Gastrocnemius medialis (tissue), 4 donors: ENCODE results near the gene KIF4B. TPM values are rescaled to one million over a fixed set of nuclear protein-coding genes. Genes with fewer than 3 reads are reported as not detected.

Experiments
- ATAC-seq, 2 donors: fragments of 150-250 bp; one replicate each; pipeline ENCODE4 v1.9.1; 2016
- DNase-seq, 2 donors: peaks; one replicate each; pipeline ENCODE4 v3.0.0-alpha.2; 2019
- H3K27ac ChIP-seq, 4 donors: fragments of 200-600 bp; sonication (generic); 1 replicate in 1 of 4; 2 replicates in 3 of 4; pipeline ENCODE4 v1.5.1; 2016 to 2018; ENCODE audit warnings: mild to moderate bottlenecking in 2 of 4, moderate library complexity in 1 of 4
- H3K27me3 ChIP-seq, 3 donors: fragments of 200-600 bp; sonication (generic) in 2 of 3; 1 replicate in 1 of 3; 2 replicates in 2 of 3; pipeline versions ENCODE4 v1.5.1 to v1.6.0; 2016 to 2019; ENCODE audit warnings: mild to moderate bottlenecking in 1 of 3, moderate library complexity in 1 of 3
- H3K36me3 ChIP-seq, 2 donors: fragments of 200-600 bp; sonication (generic) in 1 of 2; one replicate each; pipeline ENCODE4 v1.5.1; 2017 to 2018
- H3K4me1 ChIP-seq, 2 donors: fragments of 200-600 bp; sonication (generic) in 1 of 2; one replicate each; pipeline ENCODE4 v1.5.1; 2016 to 2017; ENCODE audit warnings: mild to moderate bottlenecking in 2 of 2
- H3K4me3 ChIP-seq, 4 donors: fragments of 200-600 bp; sonication (generic) in 3 of 4; 1 replicate in 1 of 4; 2 replicates in 3 of 4; pipeline ENCODE4 v1.5.1; 2016 to 2019; ENCODE audit warnings: mild to moderate bottlenecking in 2 of 4
- H3K9me3 ChIP-seq, 3 donors: fragments of 200-600 bp; sonication (generic) in 2 of 3; 1 replicate in 1 of 3; 2 replicates in 2 of 3; pipeline ENCODE4 v1.5.1; 2016 to 2019
- POLR2A ChIP-seq, 2 donors: fragments of 450-650 bp; IDR thresholded peaks; one replicate each; pipeline ENCODE4 v1.6.1; 2017; ENCODE audit warnings: antibody characterized with exemption in 2 of 2, mild to moderate bottlenecking in 2 of 2, moderate library complexity in 2 of 2
- in situ Hi-C, 4 donors: fragments of 200-750 bp; cut with MboI; loops; one replicate each; pipeline versions ENCODE4 v1.15.0 to v1.8.0; 2017; ENCODE audit warnings: low sequenced_read_pairs in 4 of 4
- intact Hi-C: fragments of 100-400 bp; cut with DNase I; formaldehyde crosslinking; loops from one replicate; pipeline ENCODE4 v1.15.1; 2023; ENCODE audit warnings: low total_unique reads
- total RNA-seq, 4 donors: library from RNA; depleted of rRNA; stranded (reverse); fragments of >200 nt; gene quantifications; one replicate each; pipeline versions ENCODE4 v1.1.0 to v1.2.3, GENCODE V29; 2016
- TF ChIP-seq, protein P1 (sequence below), 5 experiments: fragments of 450-650 bp in 3 of 5; fragments of 200-600 bp in 2 of 5; sonication (generic) in 2 of 5; IDR thresholded peaks in 4 of 5; conservative IDR thresholded peaks in 1 of 5; 1 replicate in 4 of 5; 2 replicates in 1 of 5; pipeline ENCODE4 v1.5.1; 2016 to 2019; ENCODE audit warnings: antibody characterized with exemption in 5 of 5, mild to moderate bottlenecking in 3 of 5, moderate library complexity in 3 of 5

KIF4B gene
- total RNA-seq, 4 donors from 2014 or later = 0.10 to 0.16 TPM; not detected in 2

DNA sequence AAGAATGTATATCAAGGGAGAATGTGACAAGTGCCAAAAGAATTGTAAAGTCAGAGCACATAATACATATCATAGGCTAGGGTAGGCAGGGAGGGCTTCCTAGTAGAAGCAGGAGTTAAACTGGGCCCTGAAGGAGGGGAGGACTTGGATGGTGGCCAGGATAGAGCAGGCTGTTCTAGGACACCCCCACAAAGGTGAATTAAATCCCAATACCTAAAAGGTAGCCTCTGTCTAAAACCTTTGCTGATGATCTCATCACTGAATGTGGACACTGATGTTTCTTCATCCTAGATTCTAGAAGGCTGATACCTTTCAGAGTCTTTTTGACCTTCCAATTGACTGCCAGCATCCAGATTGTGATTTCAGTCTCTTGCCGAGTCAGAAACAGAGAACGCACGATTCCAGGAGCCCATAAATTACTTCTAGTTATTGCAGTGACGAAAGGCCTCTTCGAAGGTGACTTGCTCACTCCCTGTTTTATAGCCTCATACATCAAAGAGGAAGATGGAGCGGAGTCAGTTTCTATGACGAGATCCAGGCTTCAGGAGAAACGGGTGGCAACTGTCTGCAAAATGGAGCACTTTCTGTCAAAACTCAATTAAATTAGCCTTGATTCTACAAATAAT, 43.2 kb downstream of the KIF4B start:
- Histone ChIP-seq H3K9me3 (no peaks in the 10 kb centered on the region), H3K27me3 (no peaks in the 10 kb centered on the region), H3K36me3 (no peaks in the 10 kb centered on the region), H3K27ac (no peak overlapping the region), H3K4me3 (no peak overlapping the region), H3K4me1 (no peaks in the 10 kb centered on the region)
- intact Hi-C loops = no loop called here
- DNase-seq (no peak), ATAC-seq (no peak)
- in situ Hi-C loops = no loop called here
- TF ChIP-seq POLR2A (IDR thresholded peaks at IDR 0.05) = no peak
- TF ChIP-seq, protein P1, sequence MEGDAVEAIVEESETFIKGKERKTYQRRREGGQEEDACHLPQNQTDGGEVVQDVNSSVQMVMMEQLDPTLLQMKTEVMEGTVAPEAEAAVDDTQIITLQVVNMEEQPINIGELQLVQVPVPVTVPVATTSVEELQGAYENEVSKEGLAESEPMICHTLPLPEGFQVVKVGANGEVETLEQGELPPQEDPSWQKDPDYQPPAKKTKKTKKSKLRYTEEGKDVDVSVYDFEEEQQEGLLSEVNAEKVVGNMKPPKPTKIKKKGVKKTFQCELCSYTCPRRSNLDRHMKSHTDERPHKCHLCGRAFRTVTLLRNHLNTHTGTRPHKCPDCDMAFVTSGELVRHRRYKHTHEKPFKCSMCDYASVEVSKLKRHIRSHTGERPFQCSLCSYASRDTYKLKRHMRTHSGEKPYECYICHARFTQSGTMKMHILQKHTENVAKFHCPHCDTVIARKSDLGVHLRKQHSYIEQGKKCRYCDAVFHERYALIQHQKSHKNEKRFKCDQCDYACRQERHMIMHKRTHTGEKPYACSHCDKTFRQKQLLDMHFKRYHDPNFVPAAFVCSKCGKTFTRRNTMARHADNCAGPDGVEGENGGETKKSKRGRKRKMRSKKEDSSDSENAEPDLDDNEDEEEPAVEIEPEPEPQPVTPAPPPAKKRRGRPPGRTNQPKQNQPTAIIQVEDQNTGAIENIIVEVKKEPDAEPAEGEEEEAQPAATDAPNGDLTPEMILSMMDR (IDR thresholded peaks at IDR 0.05 in 4 of 5, conservative IDR thresholded peaks at IDR 0.05 in 1 of 5) = no peak

DNA sequence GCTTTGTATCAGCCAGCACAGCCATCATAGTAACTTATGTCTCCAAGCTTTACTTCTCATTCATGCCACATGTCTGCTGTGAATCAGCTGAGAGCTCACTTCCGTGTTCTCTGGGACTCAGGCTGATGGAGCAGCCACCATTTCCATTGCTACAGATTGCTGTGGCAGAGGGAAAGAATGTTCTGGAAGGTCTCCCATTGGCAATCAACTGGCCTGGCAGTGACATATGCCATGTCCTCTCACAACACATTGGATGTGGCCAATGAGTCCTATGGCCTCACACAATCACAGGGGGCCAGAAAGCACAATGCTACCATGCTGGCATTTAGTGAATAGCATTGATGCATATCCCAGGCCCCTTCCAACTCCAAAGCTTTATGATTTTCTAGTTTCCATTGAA, 44.1 kb downstream of the KIF4B start:
- no peak overlapping the region for H3K27ac ChIP-seq
- no peak for ATAC-seq
- in situ Hi-C loops = no loop called here
- H3K36me3 ChIP-seq = no peaks in the 10 kb centered on the region
- no peak overlapping the region for H3K4me3 ChIP-seq
- intact Hi-C loops = no loop called here
- no peaks in the 10 kb centered on the region for H3K9me3 ChIP-seq
- no peaks in the 10 kb centered on the region for H3K4me1 ChIP-seq
- H3K27me3 ChIP-seq = no peaks in the 10 kb centered on the region
- no peak for DNase-seq
- TF ChIP-seq, protein P1 (IDR thresholded peaks at IDR 0.05 in 4 of 5, conservative IDR thresholded peaks at IDR 0.05 in 1 of 5) = no peak
- no peak for TF ChIP-seq POLR2A (IDR thresholded peaks at IDR 0.05)

DNA sequence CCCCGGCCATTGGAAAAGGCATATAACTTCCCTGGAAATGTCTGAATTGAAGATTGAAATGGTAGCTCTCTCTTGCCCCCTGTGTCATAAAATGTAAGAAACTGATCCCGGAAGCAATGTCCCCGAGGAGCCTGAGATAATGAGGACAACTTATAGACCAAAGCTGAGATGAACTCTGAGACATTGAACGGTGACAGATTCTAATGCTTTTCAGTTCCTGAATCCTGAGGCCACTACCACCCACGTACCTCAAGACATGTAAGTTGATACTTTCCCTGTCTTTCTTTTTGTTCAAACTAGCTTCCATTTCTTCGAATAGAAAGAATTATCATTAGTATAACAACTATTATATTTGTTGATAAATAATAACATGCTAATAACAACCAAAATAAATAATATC, 51.0 kb downstream of the KIF4B start:
- ATAC-seq (no peak), DNase-seq (no peak)
- Histone ChIP-seq H3K9me3 (no peaks in the 10 kb centered on the region), H3K36me3 (no peaks in the 10 kb centered on the region), H3K4me1 (no peaks in the 10 kb centered on the region), H3K27ac (no peak overlapping the region), H3K27me3 (no peaks in the 10 kb centered on the region), H3K4me3 (no peak overlapping the region)
- intact Hi-C loops (no loop called here), in situ Hi-C loops (no loop called here)
- TF ChIP-seq, protein P1 (IDR thresholded peaks at IDR 0.05 in 4 of 5, conservative IDR thresholded peaks at IDR 0.05 in 1 of 5) = no peak
- TF ChIP-seq POLR2A (IDR thresholded peaks at IDR 0.05) = no peak

DNA sequence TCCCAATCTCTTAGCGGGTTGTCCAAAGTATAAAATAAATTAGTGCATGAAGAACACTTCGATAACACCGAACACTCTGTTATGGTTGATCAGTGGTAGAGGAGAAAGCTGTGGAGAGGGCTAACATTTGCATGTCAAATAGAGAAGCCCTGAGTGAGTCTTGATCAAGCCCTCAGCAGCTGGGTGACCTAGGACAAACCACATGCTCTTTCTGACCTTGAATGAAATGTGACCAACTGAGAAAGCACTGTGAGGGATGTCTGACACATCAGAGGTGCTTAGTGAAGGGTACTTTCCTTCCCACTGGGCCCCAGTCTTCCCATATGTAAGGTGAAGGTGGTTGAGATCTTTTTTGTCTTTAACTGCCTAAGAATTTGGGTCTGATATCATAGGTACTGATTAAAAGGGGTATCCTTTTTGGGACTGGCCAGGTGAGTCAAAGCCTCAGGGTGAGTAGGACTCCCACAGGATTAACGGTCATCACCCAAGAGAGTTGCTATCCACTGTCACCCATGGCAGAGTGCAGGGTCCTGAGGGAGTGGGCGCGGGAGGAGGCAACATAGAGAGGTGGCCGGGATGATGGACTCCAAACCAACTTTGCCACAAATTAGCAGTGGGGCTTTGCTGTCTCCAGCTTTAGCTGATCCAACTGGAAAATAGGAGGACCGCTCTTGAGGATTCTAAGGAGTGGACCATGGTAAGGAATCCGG, 53.5 kb downstream of the KIF4B start:
- no peak overlapping the region for H3K4me3 ChIP-seq
- DNase-seq (no peak), ATAC-seq (no peak)
- no peak overlapping the region for H3K27ac ChIP-seq
- no peaks in the 10 kb centered on the region for H3K27me3 ChIP-seq
- in situ Hi-C loops = no loop called here
- H3K4me1 ChIP-seq = no peaks in the 10 kb centered on the region
- intact Hi-C loops = no loop called here
- H3K36me3 ChIP-seq = no peaks in the 10 kb centered on the region
- TF ChIP-seq POLR2A (IDR thresholded peaks at IDR 0.05) = no peak
- TF ChIP-seq, protein P1 (IDR thresholded peaks at IDR 0.05 in 4 of 5, conservative IDR thresholded peaks at IDR 0.05 in 1 of 5) = no peak
- H3K9me3 ChIP-seq = no peaks in the 10 kb centered on the region

Other genes with a start within 250 kb of the KIF4B start
- gene FAXDC2, start 163.2 kb upstream of the KIF4B start, total RNA-seq = 10 to 100 TPM in 1 of 4 donors, 1 to 10 TPM in 3; 4.4 to 12.5 (median 6.4) TPM
- 10 to 100 TPM; 25.6 to 40.6 (median 30.5) TPM for gene CNOT8, start 155.1 kb upstream of the KIF4B start, total RNA-seq
- 10 to 100 TPM; 17.4 to 25.3 (median 23.8) TPM for gene GEMIN5, start 75.5 kb upstream of the KIF4B start, total RNA-seq
- gene MRPL22, start 72.7 kb upstream of the KIF4B start, total RNA-seq = 10 to 100 TPM; 13.6 to 22.5 (median 21.0) TPM